Measurements from ENCODE around the gene LRP8. TPM values are rescaled to one million over a fixed set of nuclear protein-coding genes. Genes with fewer than 3 reads are reported as not detected.
A peak's percentile ranks its signal among the peaks of the same experiment; 100 is the strongest.

Gene LRP8
- total RNA-seq, 1 experiment from 2014 or later = 54.4 TPM

DNA sequence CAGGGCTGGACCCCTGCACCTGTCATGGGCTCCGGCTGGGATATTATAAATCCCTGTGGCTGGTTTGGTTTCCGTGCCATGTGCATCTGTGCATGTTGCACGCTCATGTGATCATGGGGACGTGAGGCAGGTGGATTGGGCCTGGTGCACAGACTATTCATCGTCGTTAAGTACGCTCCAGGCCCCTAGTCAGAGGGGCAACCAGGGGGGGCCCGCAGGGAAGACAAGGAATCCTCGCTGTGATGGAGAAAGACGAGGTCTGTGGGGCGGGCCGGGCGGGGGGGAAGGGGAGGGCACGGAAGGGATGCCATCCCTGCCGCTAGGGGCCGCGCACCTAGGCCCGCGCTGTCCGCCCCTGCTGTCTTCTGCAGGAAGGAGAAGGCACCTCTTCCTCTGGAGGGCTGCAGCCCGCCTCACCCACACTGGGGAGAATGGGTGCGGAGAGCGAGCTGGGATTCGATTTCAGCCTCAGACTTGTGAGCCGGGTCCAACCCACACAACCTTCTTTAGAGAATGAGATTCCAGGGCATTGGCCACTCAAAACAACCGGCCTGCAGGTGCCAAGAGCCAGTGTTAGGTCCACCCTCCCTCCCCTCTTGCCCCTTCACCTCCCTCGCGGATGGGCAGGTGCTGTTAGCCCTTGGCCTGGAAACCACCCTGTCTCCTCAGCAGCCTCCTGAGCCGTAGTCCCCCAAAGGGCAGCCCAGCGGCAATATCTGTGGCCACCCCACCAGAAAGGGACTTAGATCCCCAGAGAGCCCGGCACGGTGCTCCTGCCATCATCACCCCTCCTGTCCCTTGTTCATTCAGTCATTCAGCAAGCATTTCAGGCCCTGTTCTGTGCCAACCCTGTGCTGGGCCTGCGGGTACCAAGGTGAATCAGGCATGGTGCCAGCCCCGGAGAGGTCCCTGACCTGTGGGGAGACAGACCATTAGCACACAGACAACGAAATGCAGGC, 950 bp upstream of the LRP8 start:
- BruUV-seq (replicated peaks) = no TSS peak
- H3K4me2 ChIP-seq (ENCODE audit: low read length) = peak overlapping the region; percentile 90
- H3K9ac ChIP-seq (ENCODE audit: low read length) = peak overlapping the region; percentile 54
- no peaks in the 10 kb centered on the region for H3K9me2 ChIP-seq (replicated peaks; ENCODE audit: low read length)
- peaks cover 17% of the 10 kb centered on the region for H3K4me1 ChIP-seq (ENCODE audit: insufficient read depth, low read length)
- H3K4me3 ChIP-seq (ENCODE audit: low read length) = peak overlapping the region; percentile 78
- ChIA-PET POLR2A (ENCODE audit: unreplicated experiment) (no interaction called here), CTCF (no interaction called here)
- peak overlapping the region; percentile 91 for H2AFZ ChIP-seq (ENCODE audit: low read length)
- H3F3A ChIP-seq (ENCODE audit: low read length, unreplicated experiment) = no peaks in the 10 kb centered on the region
- H3K27me3 ChIP-seq (ENCODE audit: low read length) = no peaks in the 10 kb centered on the region
- no peak for DNase-seq
- no peak overlapping the region for H3K27ac ChIP-seq (ENCODE audit: low read length)
- ATAC-seq = no peak
- H3K9me3 ChIP-seq (ENCODE audit: low read length) = no peaks in the 10 kb centered on the region
- no peaks in the 10 kb centered on the region for H4K20me1 ChIP-seq (ENCODE audit: low read length)
- H3K36me3 ChIP-seq (ENCODE audit: low read depth, low read length) = peaks cover 8% of the 10 kb centered on the region; the same call in 1 of the 2 replicates
- H3K79me2 ChIP-seq (ENCODE audit: low read length) = peaks cover 31% of the 10 kb centered on the region
- intact Hi-C loops (cut with micrococcal nuclease) = loop anchor here (5.0 kb wide), 1 partner anchor 1078 kb away; the partner anchor contains the start of gene SSBP3
- TF ChIP-seq EZH2phosphoT487 (IDR thresholded peaks at IDR 0.05; ENCODE audit: borderline replicate concordance, low read length) = no peak
- no peak for TF ChIP-seq EZH2 (IDR thresholded peaks at IDR 0.05; ENCODE audit: low read length, unreplicated experiment)
- TF ChIP-seq, protein P1, sequence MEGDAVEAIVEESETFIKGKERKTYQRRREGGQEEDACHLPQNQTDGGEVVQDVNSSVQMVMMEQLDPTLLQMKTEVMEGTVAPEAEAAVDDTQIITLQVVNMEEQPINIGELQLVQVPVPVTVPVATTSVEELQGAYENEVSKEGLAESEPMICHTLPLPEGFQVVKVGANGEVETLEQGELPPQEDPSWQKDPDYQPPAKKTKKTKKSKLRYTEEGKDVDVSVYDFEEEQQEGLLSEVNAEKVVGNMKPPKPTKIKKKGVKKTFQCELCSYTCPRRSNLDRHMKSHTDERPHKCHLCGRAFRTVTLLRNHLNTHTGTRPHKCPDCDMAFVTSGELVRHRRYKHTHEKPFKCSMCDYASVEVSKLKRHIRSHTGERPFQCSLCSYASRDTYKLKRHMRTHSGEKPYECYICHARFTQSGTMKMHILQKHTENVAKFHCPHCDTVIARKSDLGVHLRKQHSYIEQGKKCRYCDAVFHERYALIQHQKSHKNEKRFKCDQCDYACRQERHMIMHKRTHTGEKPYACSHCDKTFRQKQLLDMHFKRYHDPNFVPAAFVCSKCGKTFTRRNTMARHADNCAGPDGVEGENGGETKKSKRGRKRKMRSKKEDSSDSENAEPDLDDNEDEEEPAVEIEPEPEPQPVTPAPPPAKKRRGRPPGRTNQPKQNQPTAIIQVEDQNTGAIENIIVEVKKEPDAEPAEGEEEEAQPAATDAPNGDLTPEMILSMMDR (conservative IDR thresholded peaks at IDR 0.05; ENCODE audit: low read depth, low read length) = no peak

DNA sequence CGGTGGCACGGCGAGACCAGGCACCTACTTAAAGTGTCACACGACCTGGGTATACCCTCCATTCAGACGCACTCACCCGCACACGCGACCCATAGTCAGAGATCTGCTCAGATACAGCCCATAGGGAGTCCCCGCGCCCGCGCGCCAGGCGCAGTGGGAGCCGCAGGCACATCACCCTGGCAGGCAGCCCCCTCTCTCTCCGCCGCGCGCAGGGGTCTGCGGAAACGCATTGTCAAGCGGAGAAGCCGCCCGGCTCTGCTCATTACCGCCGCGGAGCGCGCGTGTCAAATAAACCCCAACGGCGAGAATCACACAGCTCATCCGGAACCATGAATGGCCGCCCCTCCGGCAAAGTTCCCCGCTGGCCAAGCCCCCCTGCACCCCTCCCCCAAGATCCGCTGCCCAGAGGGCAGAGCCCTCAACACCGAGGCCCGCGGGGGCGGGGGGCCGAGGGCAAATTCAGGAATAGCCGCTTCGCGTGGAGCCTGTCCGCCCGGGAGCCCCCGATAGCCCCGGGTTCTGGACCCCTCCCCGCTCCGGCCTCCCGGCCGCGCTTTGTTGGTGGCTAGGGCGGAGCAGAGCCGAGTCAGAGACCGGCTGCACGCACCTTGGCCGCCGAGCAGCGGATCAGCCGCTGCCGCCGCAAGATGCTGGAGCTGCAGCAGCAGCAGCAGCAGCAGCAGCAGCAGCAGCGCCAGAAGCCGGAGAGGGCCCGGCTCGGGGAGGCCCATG, 522 bp downstream of the LRP8 start:
- H4K20me1 ChIP-seq (ENCODE audit: low read length) = no peaks in the 10 kb centered on the region
- CTCF ChIA-PET = no interaction called here
- ATAC-seq = peak; percentile 5
- POLR2A ChIA-PET (ENCODE audit: unreplicated experiment) = no interaction called here
- H3K9me3 ChIP-seq (ENCODE audit: low read length) = no peaks in the 10 kb centered on the region
- peak overlapping the region; percentile 87 for H3K4me2 ChIP-seq (ENCODE audit: low read length)
- no TSS peak for BruUV-seq (replicated peaks)
- peaks cover 16% of the 10 kb centered on the region; the same call in 1 of the 2 replicates for H3K36me3 ChIP-seq (ENCODE audit: low read depth, low read length)
- TF ChIP-seq, protein P1 (conservative IDR thresholded peaks at IDR 0.05; ENCODE audit: low read depth, low read length) = no peak
- TF ChIP-seq EZH2 (IDR thresholded peaks at IDR 0.05; ENCODE audit: low read length, unreplicated experiment) (no peak), EZH2phosphoT487 (IDR thresholded peaks at IDR 0.05; ENCODE audit: borderline replicate concordance, low read length) (no peak)
- intact Hi-C loops (cut with micrococcal nuclease) = loop anchor here (2.0 to 5.0 kb wide), 3 partner anchors 53 to 1080 kb away; partner anchors contain the start of gene SSBP3
- DNase-seq = peak; percentile 16
- peak overlapping the region; percentile 89 for H3K4me3 ChIP-seq (ENCODE audit: low read length)
- no peaks in the 10 kb centered on the region for H3K27me3 ChIP-seq (ENCODE audit: low read length)
- H3K79me2 ChIP-seq (ENCODE audit: low read length) = peaks cover 45% of the 10 kb centered on the region
- H3K4me1 ChIP-seq (ENCODE audit: insufficient read depth, low read length) = peaks cover 17% of the 10 kb centered on the region
- H3K9me2 ChIP-seq (replicated peaks; ENCODE audit: low read length) = no peaks in the 10 kb centered on the region
- H3F3A ChIP-seq (ENCODE audit: low read length, unreplicated experiment) = no peaks in the 10 kb centered on the region
- H3K9ac ChIP-seq (ENCODE audit: low read length) = peak overlapping the region; percentile 90
- peak overlapping the region; percentile 61 for H2AFZ ChIP-seq (ENCODE audit: low read length)
- peak overlapping the region; percentile 92 for H3K27ac ChIP-seq (ENCODE audit: low read length)

All from PC-3 (cell line).